T-helper 17 cell (primary cell): ENCODE data around the gene CTR9. TPM values are rescaled to one million over a fixed set of nuclear protein-coding genes. Genes with fewer than 3 reads are reported as not detected.

Experiments used
- ATAC-seq: fragments of 150-1000 bp; cut with Tn5 transposase; 2 replicates; pipeline ENCODE4 v1.10.0; 2021; ENCODE audit warnings: mild to moderate bottlenecking, moderate library complexity
- DNase-seq, 3 donors: peaks; one replicate each; pipeline versions ENCODE4 v3.0.0 to v3.0.0-alpha.2; 2020 to 2021
- H3K9me3 ChIP-seq: one replicate; pipeline ENCODE4 v1.7.0; 2013; ENCODE audit warnings: low read length, mild to moderate bottlenecking; ENCODE audit not compliant: control insufficient read depth, poor library complexity, severe bottlenecking
- H3K27ac Mint-ChIP-seq: one replicate; pipeline ENCODE4 v1.8.0; 2022; ENCODE audit warnings: mild to moderate bottlenecking, moderate library complexity, mixed read lengths
- H3K27me3 Mint-ChIP-seq: one replicate; pipeline ENCODE4 v1.8.0; 2022; ENCODE audit warnings: mixed read lengths
- H3K36me3 Mint-ChIP-seq: one replicate; pipeline ENCODE4 v1.8.0; 2022; ENCODE audit warnings: low read depth, mixed read lengths
- H3K4me1 Mint-ChIP-seq: one replicate; pipeline ENCODE4 v1.8.0; 2022; ENCODE audit warnings: mild to moderate bottlenecking, mixed read lengths
- H3K4me3 Mint-ChIP-seq: one replicate; pipeline ENCODE4 v1.8.0; 2022; ENCODE audit warnings: mild to moderate bottlenecking, moderate library complexity, mixed read lengths
- total RNA-seq, 4 donors: library from RNA in 2 of 4; stranded (reverse) in 2 of 4; gene quantifications; one replicate each; pipeline ENCODE4 v1.2.3 and lab custom pipeline; 2022 to 2026

The CTR9 gene
- 10 to 100 TPM; 27.3 to 28.8 TPM for total RNA-seq
- total RNA-seq (lab: John Stamatoyannopoulos, UW), result 51.1 to 73.1 reads per million in 2 donors

DNA sequence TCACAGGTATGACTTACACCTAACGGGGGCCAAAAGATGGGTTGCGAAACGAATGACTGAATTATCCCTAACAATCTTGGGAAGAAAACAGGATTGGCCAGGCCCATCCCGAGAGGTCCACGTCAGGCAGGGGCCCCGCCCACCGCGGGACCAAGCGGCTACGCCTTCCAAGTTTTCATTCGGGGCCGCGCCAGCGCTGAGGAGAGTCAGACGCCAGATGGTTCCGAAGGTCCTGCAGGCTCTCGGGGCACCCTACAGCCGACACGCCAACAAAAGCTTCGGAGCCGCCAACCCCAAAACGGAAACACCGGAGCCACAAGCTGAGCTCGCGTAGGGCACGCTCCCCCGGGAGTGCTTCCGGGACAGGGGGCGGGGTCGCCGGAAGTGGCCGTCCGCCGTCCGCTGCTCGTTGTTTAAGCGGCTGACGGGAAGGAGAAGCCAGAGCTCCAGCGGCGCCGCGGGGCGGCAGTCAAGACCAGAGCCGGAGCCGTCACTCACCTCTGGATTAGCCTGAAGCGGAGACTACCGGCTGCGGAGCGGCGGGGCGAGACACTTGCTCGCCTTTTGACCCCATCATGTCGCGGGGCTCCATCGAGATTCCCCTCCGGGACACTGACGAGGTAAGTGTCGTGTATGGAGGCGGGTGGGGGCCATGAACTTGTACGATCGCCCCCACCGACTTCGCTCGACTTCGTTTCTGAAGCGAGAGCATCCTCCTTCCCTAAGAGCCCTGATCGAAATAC lies at the start of gene CTR9:
Gene CTR9, plus strand, starts transcription at position 409 of the 743 bp plus-strand sequence. Its CDS starts 167 bp downstream, at position 576.
- peak; percentile 83 to 86 (median 86) for DNase-seq
- ATAC-seq, result peak; percentile 91
- H3K9me3 ChIP-seq, result no peaks in the 10 kb centered on the region
- H3K4me1 Mint-ChIP-seq, result peaks cover 20% of the 10 kb centered on the region
- H3K36me3 Mint-ChIP-seq, result peaks cover 5% of the 10 kb centered on the region
- H3K4me3 Mint-ChIP-seq, result peak within 1 kb of the TSS; percentile 95
- no peaks in the 10 kb centered on the region for H3K27me3 Mint-ChIP-seq
- peak within 1 kb of the TSS; percentile 92 for H3K27ac Mint-ChIP-seq

DNA sequence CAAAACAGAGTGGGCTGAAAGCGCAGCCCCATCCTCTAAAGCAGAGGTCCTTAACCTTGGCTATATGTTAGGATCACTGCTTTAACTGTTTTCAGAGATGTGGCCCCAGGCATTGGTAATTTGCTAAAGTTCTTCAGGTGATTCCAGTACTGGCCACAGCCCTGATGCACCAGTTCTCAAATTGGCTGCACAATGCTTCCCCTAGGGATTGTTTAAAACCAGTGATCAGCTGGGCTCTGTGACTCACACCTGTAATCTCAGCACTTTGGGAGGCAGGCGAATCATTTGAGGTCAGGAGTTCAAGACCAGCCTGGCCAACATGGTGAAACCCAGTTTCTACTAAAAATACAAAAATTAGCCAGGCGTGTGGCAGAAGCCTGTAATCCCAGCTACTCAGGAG lies 49.1 kb upstream of the CTR9 start:
- Mint-ChIP-seq H3K4me3 (no peak overlapping the region), H3K36me3 (peaks cover 4% of the 10 kb centered on the region), H3K27ac (no peak overlapping the region), H3K27me3 (peaks cover 16% of the 10 kb centered on the region), H3K4me1 (no peaks in the 10 kb centered on the region)
- ATAC-seq, result no peak
- no peaks in the 10 kb centered on the region for H3K9me3 ChIP-seq
- no peak for DNase-seq

DNA sequence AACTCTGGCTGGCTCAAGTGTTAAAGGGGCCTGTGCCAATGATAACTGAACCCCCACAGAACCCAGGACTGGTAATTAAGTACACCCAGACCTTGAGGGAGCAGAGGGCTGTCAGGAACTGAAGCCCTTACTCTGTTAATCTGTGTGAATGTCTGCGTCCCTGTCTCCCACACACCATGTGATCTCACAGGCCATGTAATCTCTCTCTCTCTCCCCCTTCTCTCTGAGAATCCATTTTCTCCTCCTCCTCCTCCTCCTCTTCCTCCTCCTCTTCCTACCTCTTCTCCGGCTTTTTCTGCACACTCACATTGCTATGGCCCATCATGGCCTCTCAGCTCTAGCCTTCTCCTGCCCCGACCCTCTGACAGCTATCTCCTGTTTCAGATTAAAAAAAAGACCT lies 42.9 kb upstream of the CTR9 start:
- ATAC-seq (no peak), DNase-seq (no peak)
- Mint-ChIP-seq H3K27ac (no peak overlapping the region), H3K36me3 (no peaks in the 10 kb centered on the region), H3K4me1 (peaks cover 2% of the 10 kb centered on the region), H3K4me3 (no peak overlapping the region), H3K27me3 (peaks cover 5% of the 10 kb centered on the region)
- no peaks in the 10 kb centered on the region for H3K9me3 ChIP-seq

GRCh38 chr11:10709299-10710086 lies 41.6 kb upstream of the CTR9 start:
- Mint-ChIP-seq H3K4me3 (no peak overlapping the region), H3K27me3 (peaks cover 5% of the 10 kb centered on the region), H3K27ac (no peak overlapping the region), H3K4me1 (peaks cover 2% of the 10 kb centered on the region), H3K36me3 (no peaks in the 10 kb centered on the region)
- no peak for DNase-seq
- H3K9me3 ChIP-seq, result no peaks in the 10 kb centered on the region
- no peak for ATAC-seq

DNA sequence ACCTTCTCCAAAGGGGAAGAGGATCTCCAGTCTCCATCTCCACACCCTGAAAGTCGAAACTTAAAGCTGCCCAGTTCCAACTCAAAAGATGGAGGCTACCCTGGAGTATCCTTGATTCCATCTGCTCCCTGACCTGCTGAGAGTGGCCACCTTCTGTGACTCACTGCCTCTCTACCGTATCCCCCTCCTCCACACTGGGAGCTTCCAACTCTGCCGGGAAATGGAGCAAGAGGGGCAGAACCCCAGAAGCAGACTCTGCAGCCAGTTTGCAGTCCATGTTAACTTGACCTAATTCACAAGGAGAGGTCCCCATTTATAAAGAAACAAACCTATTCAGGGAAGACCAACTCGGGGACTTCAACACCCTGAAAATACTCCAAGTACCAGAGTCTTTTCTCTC lies 35.5 kb upstream of the CTR9 start:
- Mint-ChIP-seq H3K27me3 (peaks cover 37% of the 10 kb centered on the region), H3K4me3 (no peak overlapping the region), H3K4me1 (peaks cover 2% of the 10 kb centered on the region), H3K36me3 (peaks cover 3% of the 10 kb centered on the region), H3K27ac (no peak overlapping the region)
- H3K9me3 ChIP-seq, result no peaks in the 10 kb centered on the region
- ATAC-seq (no peak), DNase-seq (no peak)

DNA sequence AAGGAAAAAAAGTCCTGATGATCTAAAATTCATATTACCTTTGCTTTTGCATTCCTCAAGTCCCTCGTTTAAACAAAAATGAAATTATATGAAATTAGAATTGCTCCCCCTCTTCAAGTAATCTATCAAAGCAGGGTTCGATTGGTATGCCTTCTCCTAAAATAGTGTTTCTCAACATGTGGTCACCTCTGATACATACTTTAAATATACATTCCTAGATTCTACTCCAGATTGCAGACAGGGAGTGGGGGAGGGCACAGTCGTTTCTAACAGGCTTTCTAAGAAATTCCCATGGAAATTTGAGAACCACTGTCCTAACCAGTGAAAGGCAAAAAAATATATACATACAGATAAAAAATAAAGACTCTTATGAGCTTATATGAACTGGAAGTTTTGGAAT lies 34.9 kb upstream of the CTR9 start:
- Mint-ChIP-seq H3K36me3 (peaks cover 3% of the 10 kb centered on the region), H3K27me3 (peaks cover 37% of the 10 kb centered on the region), H3K4me3 (no peak overlapping the region), H3K27ac (no peak overlapping the region), H3K4me1 (peaks cover 2% of the 10 kb centered on the region)
- ATAC-seq (no peak), DNase-seq (no peak)
- no peaks in the 10 kb centered on the region for H3K9me3 ChIP-seq

DNA sequence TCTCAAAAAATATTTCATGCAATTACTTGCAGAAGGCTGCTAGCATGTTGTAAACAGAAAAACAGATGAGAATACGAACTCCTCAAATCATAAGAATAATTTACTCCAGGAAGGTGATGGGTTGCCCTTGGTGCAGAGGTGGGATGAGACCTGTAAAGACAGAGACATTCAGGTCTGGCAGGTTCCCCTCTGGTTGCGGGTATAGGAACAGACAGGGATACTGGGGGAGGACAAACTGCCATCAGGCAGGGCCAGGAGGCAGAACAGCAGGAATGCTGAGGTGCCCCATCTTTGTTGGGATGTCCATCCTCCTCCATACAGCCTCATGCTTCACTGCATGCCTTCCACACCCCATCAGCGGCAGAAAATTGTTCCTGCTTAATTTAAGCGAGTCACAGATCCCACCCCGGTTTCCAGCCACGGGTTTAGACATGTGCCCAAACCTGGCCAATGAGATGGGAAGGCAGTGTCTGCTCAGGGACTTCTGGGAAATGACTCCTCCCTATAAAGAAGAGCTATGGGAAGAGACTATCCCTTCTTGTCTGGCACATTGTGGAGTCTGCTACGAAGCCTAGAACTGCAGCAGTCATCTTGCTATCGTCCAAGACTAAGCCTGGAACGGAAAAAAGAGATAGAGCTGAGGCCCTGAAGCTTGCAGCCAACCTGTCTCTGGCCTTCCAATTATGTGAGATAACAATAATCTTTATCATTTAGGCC lies 34.3 kb upstream of the CTR9 start:
- peaks cover 2% of the 10 kb centered on the region for H3K4me1 Mint-ChIP-seq
- no peak overlapping the region for H3K4me3 Mint-ChIP-seq
- H3K27me3 Mint-ChIP-seq, result peaks cover 37% of the 10 kb centered on the region
- H3K36me3 Mint-ChIP-seq, result peaks cover 3% of the 10 kb centered on the region
- ATAC-seq (no peak), DNase-seq (no peak)
- H3K9me3 ChIP-seq, result no peaks in the 10 kb centered on the region
- H3K27ac Mint-ChIP-seq, result no peak overlapping the region

DNA sequence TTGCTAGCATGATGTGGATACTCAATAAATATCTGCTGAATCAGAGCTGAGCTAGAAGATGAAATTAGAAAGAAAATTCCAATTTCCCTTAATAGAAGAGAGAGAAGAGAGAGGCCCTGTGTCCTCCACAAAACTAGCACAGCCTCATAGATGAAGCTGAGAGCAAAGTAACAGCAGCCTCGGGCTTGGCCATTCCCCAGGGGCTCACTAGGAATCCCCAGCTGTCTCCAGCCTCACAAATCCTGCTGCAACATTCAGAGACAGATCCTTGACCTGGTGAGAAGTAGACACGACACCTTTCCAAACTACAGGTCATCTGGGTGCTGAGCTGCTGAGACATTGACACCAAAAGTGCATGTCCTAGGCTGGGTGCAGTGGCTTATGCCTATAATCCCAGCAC lies 31.4 kb upstream of the CTR9 start:
- H3K36me3 Mint-ChIP-seq, result peaks cover 3% of the 10 kb centered on the region
- H3K27ac Mint-ChIP-seq, result no peak overlapping the region
- ATAC-seq, result no peak
- H3K4me3 Mint-ChIP-seq, result no peak overlapping the region
- H3K4me1 Mint-ChIP-seq, result peaks cover 2% of the 10 kb centered on the region
- H3K27me3 Mint-ChIP-seq, result peaks cover 35% of the 10 kb centered on the region
- H3K9me3 ChIP-seq, result no peaks in the 10 kb centered on the region
- DNase-seq, result no peak

- ATAC-seq (no peak), DNase-seq (no peak)
- Mint-ChIP-seq H3K36me3 (peaks cover 3% of the 10 kb centered on the region), H3K27me3 (peaks cover 24% of the 10 kb centered on the region), H3K27ac (no peak overlapping the region), H3K4me3 (no peak overlapping the region), H3K4me1 (peaks cover 13% of the 10 kb centered on the region)
- no peaks in the 10 kb centered on the region for H3K9me3 ChIP-seq
Measured at GRCh38 chr11:10720881-10721376, 30.1 kb upstream of the CTR9 start.

DNA sequence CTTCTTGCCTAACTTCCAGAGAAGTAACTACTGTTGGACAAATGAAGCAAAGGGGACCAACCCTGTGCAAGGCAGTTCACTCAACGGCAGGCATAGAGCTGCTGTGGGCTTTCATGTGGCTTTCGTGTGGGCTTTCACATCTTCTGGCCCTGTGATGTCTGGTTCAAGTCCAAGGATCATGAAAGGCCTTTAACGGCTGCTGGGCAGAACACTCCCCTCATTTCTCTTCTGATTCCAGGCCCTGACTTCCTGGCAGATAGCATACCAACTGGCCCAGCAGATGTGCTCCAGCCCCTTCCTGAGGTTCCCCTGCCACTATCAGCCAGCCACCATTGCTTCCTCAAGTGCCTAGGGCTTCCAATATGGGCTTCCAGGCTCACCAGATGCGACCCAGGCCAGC lies 28.7 kb upstream of the CTR9 start:
- no peaks in the 10 kb centered on the region for H3K9me3 ChIP-seq
- Mint-ChIP-seq H3K27me3 (peaks cover 14% of the 10 kb centered on the region), H3K4me1 (peaks cover 14% of the 10 kb centered on the region), H3K27ac (no peak overlapping the region), H3K36me3 (peaks cover 3% of the 10 kb centered on the region), H3K4me3 (no peak overlapping the region)
- no peak for ATAC-seq
- no peak for DNase-seq

GRCh38 chr11:10725114-10725906 lies 25.7 kb upstream of the CTR9 start:
- Mint-ChIP-seq H3K4me3 (peak overlapping the region; percentile 64), H3K36me3 (no peaks in the 10 kb centered on the region), H3K4me1 (peaks cover 13% of the 10 kb centered on the region), H3K27ac (no peak overlapping the region), H3K27me3 (peaks cover 12% of the 10 kb centered on the region)
- DNase-seq (no peak), ATAC-seq (peak; percentile 82)
- H3K9me3 ChIP-seq, result no peaks in the 10 kb centered on the region

DNA sequence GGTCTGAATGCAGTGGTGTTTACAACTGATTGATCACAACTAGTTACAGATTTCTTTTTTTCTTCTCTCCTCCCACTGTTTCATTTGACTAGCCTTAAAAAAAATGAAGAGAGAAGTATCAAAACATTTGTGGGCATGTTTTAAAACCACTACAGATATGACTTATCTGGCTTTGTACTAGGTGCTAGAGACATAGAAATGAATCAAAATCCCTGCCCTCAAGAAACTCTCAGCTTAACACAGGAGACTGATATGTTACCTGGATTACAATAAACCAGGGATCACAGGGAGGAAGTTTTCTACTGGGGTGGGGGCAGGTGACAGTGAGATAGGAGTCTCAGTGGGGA lies 25.2 kb upstream of the CTR9 start:
- DNase-seq (no peak), ATAC-seq (peak; percentile 16)
- H3K27ac Mint-ChIP-seq, result no peak overlapping the region
- no peak overlapping the region for H3K4me3 Mint-ChIP-seq
- no peaks in the 10 kb centered on the region for H3K36me3 Mint-ChIP-seq
- H3K9me3 ChIP-seq, result no peaks in the 10 kb centered on the region
- peaks cover 13% of the 10 kb centered on the region for H3K4me1 Mint-ChIP-seq
- H3K27me3 Mint-ChIP-seq, result peaks cover 14% of the 10 kb centered on the region
